GM23338 (cell line): ENCODE results near the gene YJEFN3. TPM values are rescaled to one million over a fixed set of nuclear protein-coding genes. Genes with fewer than 3 reads are reported as not detected.

ENCODE experiments used
- ATAC-seq: fragments of 200-7000 bp; cut with Tn5 transposase; 3 replicates; pipeline ENCODE4 v1.9.1; 2020
- DNase-seq: peaks from one replicate; pipeline ENCODE4 v3.0.0-alpha.2; 2015; ENCODE audit warnings: low spot score
- H2AFZ ChIP-seq: fragments of 200-600 bp; sonication (generic); 2 replicates; pipeline ENCODE4 v1.8.0; 2016; ENCODE audit warnings: antibody characterized with exemption, mild to moderate bottlenecking, moderate library complexity
- H3F3A ChIP-seq: fragments of 200-600 bp; sonication (generic); replicated peaks from 2 replicates; pipeline ENCODE4 v1.8.0; 2017; ENCODE audit warnings: antibody characterized with exemption, mixed run types, low read depth
- H3K27ac ChIP-seq: fragments of 200-600 bp; sonication (generic); 2 replicates; pipeline ENCODE4 v1.6.1; 2016; ENCODE audit warnings: low read depth
- H3K27me3 ChIP-seq: fragments of 200-600 bp; sonication (generic); 2 replicates; pipeline ENCODE4 v1.8.0; 2016; ENCODE audit warnings: mild to moderate bottlenecking, mixed run types, moderate library complexity; ENCODE audit not compliant: insufficient read depth
- H3K36me3 ChIP-seq: fragments of 200-600 bp; sonication (generic); 2 replicates; pipeline ENCODE4 v1.8.0; 2016; ENCODE audit warnings: mild to moderate bottlenecking; ENCODE audit not compliant: insufficient read depth
- H3K4me1 ChIP-seq: fragments of 200-600 bp; sonication (generic); 2 replicates; pipeline ENCODE4 v1.8.0; 2016; ENCODE audit warnings: mild to moderate bottlenecking, moderate library complexity; ENCODE audit not compliant: insufficient read depth
- H3K4me2 ChIP-seq: fragments of 200-600 bp; sonication (generic); 2 replicates; pipeline ENCODE4 v1.7.1; 2017; ENCODE audit warnings: mixed run types
- H3K4me3 ChIP-seq: fragments of 200-600 bp; sonication (generic); 2 replicates; pipeline ENCODE4 v1.6.1; 2016; ENCODE audit warnings: mixed run types
- H3K79me2 ChIP-seq: fragments of 200-600 bp; sonication (generic); replicated peaks from 2 replicates; pipeline ENCODE4 v1.8.0; 2017; ENCODE audit warnings: mild to moderate bottlenecking; ENCODE audit not compliant: insufficient read depth
- H3K9me2 ChIP-seq: fragments of 200-600 bp; sonication (generic); 2 replicates; pipeline ENCODE4 v1.8.0; 2017; ENCODE audit not compliant: insufficient read depth
- H4K20me1 ChIP-seq: fragments of 200-600 bp; sonication (generic); replicated peaks from 2 replicates; pipeline ENCODE4 v1.8.0; 2017; ENCODE audit warnings: mild to moderate bottlenecking; ENCODE audit not compliant: insufficient read depth
- H3K27ac Mint-ChIP-seq: 2 replicates; pipeline ENCODE4 v1.8.0; 2020; ENCODE audit warnings: inconsistent platforms, mild to moderate bottlenecking, moderate library complexity, mixed read lengths
- H3K27me3 Mint-ChIP-seq: 3 replicates; pipeline ENCODE4 v1.8.0; 2022; ENCODE audit warnings: low read depth, mild to moderate bottlenecking, moderate library complexity, mixed read lengths, inconsistent platforms; ENCODE audit not compliant: insufficient read depth, poor library complexity
- H3K36me3 Mint-ChIP-seq: 3 replicates; pipeline ENCODE4 v1.8.0; 2021; ENCODE audit warnings: low read depth, mild to moderate bottlenecking, inconsistent platforms, moderate library complexity, mixed read lengths
- H3K4me1 Mint-ChIP-seq: 3 replicates; pipeline ENCODE4 v1.8.0; 2020; ENCODE audit warnings: mild to moderate bottlenecking, inconsistent platforms, mixed read lengths
- H3K4me3 Mint-ChIP-seq: 3 replicates; pipeline ENCODE4 v1.8.0; 2021; ENCODE audit warnings: moderate library complexity, mild to moderate bottlenecking, inconsistent platforms, mixed read lengths
- H3K9me3 Mint-ChIP-seq: 3 replicates; pipeline ENCODE4 v1.8.0; 2020; ENCODE audit warnings: moderate library complexity, mild to moderate bottlenecking, inconsistent platforms, mixed read lengths
- NANOG ChIP-seq: IDR thresholded peaks from 2 replicates; pipeline ENCODE4 v1.6.1; 2016; ENCODE audit warnings: antibody characterized with exemption, borderline replicate concordance
- STAT1 ChIP-seq: IDR thresholded peaks from one replicate; pipeline ENCODE4 v1.6.1; 2016; ENCODE audit warnings: antibody characterized with exemption; ENCODE audit not compliant: unreplicated experiment
- ZNF114 ChIP-seq: fragments of 250-450 bp; sonication (Bioruptor Pico); IDR thresholded peaks from 2 replicates; pipeline ENCODE4 v1.5.0; 2020; ENCODE audit warnings: mild to moderate bottlenecking, moderate library complexity
- ZNF331 ChIP-seq: fragments of 250-450 bp; sonication (Bioruptor Pico); IDR thresholded peaks from 2 replicates; pipeline ENCODE4 v1.5.0; 2020; ENCODE audit warnings: low read depth, mild to moderate bottlenecking, moderate library complexity
- polyA plus RNA-seq: library from polyadenylated mRNA; unstranded; fragments of >200 nt; fragmentation: Nextera tagmentation; extraction: Ambion mirVana; gene quantifications from 2 replicates; pipeline ENCODE4 v1.2.1, GENCODE V29; 2016
- total RNA-seq: library from RNA; depleted of rRNA; stranded (reverse); fragments of >200 nt; shearing (Covaris generic); gene quantifications from 2 replicates; pipeline ENCODE4 v1.2.3, GENCODE V29; 2014
- TF ChIP-seq, protein P1 (sequence below): fragments of 250-450 bp; sonication (Bioruptor Pico); IDR thresholded peaks from 2 replicates; pipeline ENCODE4 v1.5.0; 2020; ENCODE audit warnings: mild to moderate bottlenecking, moderate library complexity

Gene YJEFN3
- total and polyA plus RNA-seq, 2 experiments from 2014 or later = 3.5 to 6.5 TPM

DNA sequence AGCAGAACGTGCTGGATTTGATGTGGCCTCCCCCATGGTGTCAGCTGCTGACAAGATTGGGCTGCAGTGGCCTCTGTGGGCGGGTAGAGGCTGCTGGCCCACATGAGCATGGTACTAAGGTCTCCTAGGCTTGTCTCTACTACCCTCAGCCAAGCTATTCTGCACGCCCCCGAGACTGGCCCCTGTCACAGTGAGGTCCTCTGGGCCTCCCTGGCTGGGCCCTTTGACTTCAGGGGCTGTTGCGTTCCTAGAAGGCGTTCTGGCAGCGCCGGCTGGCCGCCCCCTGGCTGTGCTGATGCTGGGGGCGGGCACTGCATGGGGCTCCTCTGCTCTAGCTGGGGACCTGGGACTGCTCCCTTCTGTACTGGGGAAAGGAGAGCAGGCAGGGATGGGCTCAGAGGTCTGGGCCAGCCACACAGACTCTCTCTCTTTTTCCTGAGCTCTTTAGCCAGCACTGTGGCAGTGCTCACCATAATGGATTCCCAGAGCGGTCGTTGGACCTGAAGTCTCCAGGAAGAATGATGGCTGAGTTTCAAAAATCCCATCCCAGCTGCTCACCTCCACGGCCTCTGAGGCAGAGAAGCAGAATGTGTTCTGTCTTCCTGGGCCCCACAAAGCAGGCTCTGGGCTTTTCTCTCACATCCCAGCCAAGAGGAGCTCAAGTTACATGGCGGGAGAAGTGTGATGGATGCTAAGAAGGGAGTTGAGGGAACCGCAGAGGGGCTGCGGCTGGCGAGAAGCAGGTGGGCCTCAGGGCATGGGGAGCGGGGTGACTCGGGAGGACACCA lies 45.7 kb upstream of the YJEFN3 start (continued):
- TF ChIP-seq, protein P1, sequence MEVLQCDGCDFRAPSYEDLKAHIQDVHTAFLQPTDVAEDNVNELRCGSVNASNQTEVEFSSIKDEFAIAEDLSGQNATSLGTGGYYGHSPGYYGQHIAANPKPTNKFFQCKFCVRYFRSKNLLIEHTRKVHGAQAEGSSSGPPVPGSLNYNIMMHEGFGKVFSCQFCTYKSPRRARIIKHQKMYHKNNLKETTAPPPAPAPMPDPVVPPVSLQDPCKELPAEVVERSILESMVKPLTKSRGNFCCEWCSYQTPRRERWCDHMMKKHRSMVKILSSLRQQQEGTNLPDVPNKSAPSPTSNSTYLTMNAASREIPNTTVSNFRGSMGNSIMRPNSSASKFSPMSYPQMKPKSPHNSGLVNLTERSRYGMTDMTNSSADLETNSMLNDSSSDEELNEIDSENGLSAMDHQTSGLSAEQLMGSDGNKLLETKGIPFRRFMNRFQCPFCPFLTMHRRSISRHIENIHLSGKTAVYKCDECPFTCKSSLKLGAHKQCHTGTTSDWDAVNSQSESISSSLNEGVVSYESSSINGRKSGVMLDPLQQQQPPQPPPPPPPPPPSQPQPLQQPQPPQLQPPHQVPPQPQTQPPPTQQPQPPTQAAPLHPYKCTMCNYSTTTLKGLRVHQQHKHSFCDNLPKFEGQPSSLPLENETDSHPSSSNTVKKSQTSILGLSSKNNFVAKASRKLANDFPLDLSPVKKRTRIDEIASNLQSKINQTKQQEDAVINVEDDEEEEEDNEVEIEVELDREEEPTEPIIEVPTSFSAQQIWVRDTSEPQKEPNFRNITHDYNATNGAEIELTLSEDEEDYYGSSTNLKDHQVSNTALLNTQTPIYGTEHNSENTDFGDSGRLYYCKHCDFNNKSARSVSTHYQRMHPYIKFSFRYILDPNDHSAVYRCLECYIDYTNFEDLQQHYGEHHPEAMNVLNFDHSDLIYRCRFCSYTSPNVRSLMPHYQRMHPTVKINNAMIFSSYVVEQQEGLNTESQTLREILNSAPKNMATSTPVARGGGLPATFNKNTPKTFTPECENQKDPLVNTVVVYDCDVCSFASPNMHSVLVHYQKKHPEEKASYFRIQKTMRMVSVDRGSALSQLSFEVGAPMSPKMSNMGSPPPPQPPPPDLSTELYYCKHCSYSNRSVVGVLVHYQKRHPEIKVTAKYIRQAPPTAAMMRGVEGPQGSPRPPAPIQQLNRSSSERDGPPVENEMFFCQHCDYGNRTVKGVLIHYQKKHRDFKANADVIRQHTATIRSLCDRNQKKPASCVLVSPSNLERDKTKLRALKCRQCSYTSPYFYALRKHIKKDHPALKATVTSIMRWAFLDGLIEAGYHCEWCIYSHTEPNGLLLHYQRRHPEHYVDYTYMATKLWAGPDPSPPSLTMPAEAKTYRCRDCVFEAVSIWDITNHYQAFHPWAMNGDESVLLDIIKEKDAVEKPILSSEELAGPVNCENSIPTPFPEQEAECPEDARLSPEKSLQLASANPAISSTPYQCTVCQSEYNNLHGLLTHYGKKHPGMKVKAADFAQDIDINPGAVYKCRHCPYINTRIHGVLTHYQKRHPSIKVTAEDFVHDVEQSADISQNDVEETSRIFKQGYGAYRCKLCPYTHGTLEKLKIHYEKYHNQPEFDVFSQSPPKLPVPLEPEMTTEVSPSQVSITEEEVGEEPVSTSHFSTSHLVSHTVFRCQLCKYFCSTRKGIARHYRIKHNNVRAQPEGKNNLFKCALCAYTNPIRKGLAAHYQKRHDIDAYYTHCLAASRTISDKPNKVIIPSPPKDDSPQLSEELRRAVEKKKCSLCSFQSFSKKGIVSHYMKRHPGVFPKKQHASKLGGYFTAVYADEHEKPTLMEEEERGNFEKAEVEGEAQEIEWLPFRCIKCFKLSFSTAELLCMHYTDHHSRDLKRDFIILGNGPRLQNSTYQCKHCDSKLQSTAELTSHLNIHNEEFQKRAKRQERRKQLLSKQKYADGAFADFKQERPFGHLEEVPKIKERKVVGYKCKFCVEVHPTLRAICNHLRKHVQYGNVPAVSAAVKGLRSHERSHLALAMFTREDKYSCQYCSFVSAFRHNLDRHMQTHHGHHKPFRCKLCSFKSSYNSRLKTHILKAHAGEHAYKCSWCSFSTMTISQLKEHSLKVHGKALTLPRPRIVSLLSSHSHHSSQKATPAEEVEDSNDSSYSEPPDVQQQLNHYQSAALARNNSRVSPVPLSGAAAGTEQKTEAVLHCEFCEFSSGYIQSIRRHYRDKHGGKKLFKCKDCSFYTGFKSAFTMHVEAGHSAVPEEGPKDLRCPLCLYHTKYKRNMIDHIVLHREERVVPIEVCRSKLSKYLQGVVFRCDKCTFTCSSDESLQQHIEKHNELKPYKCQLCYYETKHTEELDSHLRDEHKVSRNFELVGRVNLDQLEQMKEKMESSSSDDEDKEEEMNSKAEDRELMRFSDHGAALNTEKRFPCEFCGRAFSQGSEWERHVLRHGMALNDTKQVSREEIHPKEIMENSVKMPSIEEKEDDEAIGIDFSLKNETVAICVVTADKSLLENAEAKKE = no peak
- TF ChIP-seq STAT1 = no peak
- no peak for TF ChIP-seq ZNF331 (CRISPR knock-in tag)

DNA sequence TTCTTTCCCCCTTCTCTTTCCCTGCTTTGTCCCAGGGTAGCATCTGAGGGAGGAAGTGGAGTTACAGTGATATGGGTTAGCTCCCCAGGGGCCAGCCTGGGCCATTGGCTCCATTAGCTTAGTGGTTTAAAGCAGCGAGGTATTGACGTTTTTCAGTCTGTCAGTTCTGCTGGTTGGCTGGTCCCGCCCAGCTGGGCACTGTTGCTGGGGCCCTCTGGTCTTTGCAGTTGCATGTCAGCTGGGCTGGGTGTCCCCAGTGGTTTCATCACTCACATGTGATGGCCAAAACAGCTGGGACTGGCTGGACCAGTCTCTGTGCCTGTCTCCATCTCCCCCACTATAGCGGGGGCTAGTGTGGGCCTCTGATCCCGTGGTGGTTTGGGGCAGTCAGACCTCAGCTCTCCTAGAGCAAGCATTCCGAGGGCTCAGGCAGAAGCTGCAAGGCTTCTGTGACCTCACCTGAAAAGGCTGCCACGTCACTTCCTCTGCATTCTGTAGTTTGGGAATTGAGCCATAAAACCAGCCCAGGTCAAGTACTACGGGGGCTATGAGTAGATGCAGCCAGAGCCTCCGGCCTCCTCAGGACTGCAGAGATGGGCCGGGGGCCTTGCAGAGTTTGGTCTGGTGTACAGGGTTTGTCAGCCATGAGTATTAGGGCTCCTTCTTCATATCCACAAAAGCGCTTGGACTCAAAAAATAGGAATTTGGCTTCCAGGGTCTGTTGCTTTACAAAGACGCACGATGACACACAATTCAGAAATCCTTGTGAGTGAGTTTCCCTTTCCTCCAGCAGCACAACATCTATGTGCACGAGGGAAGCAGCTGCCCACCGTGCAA lies 43.3 kb upstream of the YJEFN3 start:
- H3K4me1 Mint-ChIP-seq = peaks cover 67% of the 10 kb centered on the region
- H3K9me3 Mint-ChIP-seq = no peaks in the 10 kb centered on the region
- Histone ChIP-seq H3K36me3 (no peaks in the 10 kb centered on the region), H3K4me2 (no peak overlapping the region), H2AFZ (no peak overlapping the region), H4K20me1 (peaks cover 17% of the 10 kb centered on the region), H3K27me3 (no peaks in the 10 kb centered on the region), H3F3A (peaks cover 21% of the 10 kb centered on the region), H3K4me3 (no peak overlapping the region), H3K27ac (peak overlapping the region; percentile 66; the same call in 1 of the 2 replicates), H3K79me2 (peaks cover 66% of the 10 kb centered on the region), H3K9me2 (no peaks in the 10 kb centered on the region), H3K4me1 (peaks cover 32% of the 10 kb centered on the region)
- DNase-seq = no peak
- peak overlapping the region; percentile 75; the same call in 1 of the 2 replicates for H3K27ac Mint-ChIP-seq
- peaks cover 15% of the 10 kb centered on the region for H3K36me3 Mint-ChIP-seq
- ATAC-seq = no peak
- peaks cover 16% of the 10 kb centered on the region for H3K27me3 Mint-ChIP-seq
- no peak overlapping the region for H3K4me3 Mint-ChIP-seq
- TF ChIP-seq ZNF114 (CRISPR knock-in tag) = no peak
- TF ChIP-seq, protein P1 = no peak
- no peak for TF ChIP-seq NANOG
- TF ChIP-seq STAT1 = no peak
